HG03025 (cell line): ENCODE data around the gene WNT4.

Source experiments
- ATAC-seq: cut with Tn5 transposase; IDR thresholded peaks from one replicate; pipeline ENCODE4 v1.9.1; 2021; ENCODE audit warnings: mild to moderate bottlenecking, moderate library complexity; ENCODE audit not compliant: unreplicated experiment, low FRiP score

WNT4 gene

DNA sequence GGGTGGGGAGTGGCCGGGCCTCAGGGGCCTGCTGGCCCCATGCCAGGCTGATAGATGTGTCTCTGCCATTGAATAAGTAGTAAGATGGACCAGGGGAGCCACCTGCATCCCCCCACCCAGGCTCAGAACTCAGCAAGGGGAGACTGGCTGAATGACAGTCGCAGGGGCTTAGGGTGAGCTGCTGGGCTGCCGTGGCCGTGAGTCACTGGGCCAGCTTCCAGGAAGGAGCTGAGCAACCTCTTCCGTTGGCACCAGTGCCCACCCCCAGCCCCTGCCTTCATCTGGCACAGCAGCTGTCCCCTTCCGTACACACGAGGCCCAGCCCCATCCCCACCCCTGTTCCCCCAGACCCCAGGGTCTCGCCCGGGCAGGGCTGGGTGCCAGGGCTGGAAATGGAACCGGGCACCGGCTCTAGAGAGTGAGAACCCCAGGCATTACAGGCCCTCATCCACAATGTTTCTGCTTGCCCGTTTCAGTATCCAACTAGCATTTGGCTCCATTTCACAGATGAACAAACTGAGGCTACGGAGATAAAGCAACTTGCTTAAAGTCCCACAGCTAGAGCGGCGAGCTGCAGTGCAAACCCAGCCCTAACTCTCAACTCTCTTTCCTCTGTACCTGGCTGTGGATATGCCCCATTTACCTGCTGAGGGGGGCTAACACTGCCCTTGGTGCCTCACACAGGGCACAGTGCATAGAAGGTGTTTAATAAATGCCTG is 10.2 kb downstream of the WNT4 start:
- no peak for ATAC-seq

DNA sequence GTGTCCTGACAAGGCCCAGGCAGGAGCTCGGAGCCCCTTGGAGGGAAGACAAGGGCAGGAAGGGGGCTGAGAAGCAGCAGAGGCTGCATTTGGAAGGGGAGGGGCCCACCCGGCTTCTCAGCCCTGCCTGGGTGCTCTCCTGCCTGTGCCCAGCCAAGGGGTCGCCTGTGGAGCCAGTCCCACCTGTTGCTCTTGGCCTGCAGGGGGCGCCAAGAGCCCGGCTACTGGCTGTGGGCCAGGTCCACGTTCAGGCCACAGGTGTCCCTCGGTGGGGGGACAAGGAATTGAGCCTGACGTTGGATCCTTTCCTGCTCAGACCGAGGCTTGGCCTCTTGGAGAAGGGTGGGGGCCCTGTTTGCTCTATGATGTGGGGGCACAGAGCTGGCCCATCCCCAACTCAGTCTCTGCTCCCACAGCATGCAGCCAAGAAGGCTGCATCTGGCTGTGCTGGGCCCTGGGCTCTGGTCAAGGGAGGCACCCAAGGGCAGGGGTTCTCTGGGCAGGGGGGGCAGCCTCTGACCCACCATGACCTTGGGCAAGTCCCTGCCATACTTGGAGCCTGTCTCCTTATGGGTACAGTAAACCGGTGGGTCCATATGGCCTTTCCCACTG is 10.9 kb downstream of the WNT4 start:
- ATAC-seq, result no peak

DNA sequence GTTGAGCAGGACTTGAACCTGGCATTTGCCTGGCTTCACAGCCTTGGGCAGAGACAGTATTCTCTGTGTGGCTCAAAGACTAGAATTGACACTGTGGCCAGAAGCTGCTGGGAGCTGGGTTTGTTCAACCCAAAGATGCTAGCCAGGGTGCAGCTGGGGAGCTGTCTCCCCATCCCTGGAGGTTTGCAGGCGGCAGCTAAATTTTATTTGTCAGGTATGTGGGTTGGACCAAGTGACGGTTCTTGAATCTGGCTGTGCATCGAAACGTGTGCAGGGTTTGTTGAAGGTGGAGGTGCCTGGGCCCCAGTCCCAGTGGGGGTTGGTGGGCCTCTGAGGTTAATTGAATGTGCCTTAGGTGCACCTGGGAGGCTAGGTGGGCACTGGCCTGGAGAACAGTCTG is 11.8 kb downstream of the WNT4 start:
- ATAC-seq, result no peak

DNA sequence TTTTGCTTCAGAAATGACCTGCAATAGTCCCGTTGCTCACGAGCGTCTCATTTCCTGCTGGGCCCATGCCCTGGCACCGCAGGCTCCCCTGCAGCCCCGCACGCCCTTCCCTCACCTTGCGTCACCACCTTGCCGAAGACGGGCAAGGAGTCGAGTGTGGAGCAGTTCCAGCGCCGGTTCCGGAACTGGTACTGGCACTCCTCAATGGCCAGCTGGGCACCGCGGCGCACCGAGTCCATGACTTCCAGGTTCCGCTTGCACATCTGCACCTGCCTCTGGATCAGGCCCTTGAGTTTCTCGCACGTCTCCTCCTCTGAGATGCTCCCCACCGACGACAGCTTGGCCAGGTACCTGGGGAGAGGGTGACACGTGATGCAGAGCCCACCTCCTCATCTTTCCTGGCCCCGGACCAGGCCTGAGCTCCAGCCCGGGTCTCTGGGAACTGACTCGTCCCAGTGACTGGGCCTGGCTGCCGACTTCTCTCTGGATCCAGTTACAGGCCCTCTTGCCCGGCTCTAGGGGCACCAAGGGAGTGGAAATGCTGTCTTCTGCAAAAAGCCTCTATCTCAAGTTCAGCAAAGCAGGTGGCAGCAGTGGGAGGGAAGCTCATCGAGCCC is 13.3 kb downstream of the WNT4 start:
- no peak for ATAC-seq

DNA sequence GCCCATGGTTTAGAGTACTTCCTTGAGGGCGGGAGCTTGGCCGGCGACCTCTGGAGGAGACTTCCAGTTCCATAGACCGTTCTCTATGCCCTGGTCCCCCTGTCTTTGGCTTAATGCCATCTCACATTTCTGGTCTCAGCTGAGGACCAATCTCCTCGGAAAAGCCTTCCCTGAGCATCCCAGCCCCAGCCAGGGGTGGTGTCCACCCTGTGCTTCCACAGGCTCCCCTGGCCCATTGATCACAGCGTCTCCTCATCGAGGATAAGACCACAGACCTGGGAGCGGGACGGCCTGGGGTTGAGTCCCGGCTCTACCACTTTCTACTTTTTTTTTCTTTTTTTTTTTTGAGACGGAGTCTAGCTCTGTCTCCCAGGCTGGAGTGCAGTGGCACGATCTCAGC is 14.5 kb downstream of the WNT4 start:
- ATAC-seq, result no peak

DNA sequence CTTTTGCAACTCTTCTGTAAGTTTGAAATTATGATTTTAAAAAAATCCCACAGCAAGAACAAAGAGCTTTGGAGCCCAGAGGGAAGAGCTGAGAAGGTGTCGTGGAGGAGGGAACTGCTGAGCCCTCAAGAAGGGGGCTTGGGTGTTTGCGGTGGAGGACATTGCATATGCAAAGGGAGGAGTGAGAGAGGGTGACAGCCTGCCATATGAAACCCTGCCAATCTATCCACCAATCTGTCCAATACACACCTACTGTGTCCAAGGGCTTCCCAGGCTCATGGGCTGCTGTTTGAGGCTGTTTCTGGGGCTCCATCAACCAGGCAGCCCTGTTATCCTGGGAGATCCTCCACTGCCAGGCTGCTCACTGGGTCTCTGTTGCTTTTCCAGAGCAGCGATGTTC is 15.2 kb downstream of the WNT4 start:
- ATAC-seq, result no peak

DNA sequence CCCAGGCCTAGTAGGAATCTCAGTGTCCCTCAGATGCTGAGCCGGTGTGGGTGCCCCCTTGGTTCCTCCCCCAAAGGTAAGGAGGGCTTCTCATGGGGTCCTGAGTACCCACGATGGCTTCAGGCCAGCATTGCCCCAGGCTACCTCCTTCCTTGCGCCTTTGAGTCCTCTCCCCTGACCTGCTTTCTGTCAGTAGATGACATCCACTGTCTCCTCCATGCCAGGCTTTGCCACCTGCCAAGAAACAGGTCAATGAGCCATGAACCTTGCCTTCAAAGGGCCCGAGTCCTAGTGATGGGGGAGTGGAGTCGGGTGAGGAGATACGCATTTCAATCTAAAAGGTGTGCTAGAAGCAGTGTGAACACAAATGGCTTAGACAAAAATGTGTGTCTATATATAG is 15.6 kb downstream of the WNT4 start:
- no peak for ATAC-seq

DNA sequence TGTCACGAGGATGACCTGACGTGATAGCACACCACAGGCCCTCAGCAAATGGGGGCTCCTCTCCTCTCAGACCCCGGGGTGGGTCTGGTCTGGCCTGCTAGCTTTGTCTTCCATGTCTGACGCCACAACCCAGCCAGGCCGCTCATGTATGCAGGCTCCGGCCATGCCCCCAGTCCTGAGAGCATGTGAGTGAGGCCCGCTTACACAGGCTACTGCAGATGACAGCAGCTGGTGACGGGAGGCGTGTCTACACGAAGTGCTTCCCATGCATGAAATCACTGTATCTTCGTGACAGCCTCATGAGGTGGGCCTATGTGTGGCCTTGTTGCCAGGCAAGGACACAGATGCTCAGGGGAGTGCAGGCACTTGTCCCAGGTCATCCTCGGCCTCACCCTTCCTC is 16.4 kb downstream of the WNT4 start:
- ATAC-seq, result no peak

DNA sequence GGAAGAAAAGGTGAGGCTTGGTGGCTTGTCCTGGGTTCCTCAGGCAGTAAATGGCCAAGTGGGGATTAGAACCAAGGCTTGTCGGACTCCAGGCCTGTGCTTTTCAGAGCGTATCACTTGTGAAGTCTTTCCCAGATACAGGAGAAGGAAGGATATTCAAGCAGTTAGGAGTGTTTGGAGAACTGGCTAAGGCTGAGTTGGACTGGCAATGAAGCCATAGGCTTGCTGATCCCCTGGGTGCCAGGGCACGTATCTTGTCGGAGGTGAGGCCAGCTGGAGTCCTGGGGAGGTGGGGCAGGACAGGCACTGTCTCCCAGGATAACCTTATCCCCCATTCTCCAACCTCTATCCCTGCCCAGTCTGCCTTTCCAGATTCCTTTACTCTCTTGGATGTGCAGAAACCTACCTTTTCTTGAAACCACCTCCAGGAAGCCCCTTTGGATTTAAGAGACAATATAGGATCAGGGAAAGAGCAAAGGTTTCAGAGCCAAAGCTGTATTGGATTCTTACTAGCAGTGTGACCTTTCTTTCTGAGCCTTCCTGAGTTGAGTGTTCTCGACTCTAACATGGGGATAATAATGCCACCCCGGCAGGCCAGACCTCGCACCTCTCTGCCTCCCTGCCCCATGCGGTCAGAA is 18.2 kb downstream of the WNT4 start:
- ATAC-seq, result no peak

DNA sequence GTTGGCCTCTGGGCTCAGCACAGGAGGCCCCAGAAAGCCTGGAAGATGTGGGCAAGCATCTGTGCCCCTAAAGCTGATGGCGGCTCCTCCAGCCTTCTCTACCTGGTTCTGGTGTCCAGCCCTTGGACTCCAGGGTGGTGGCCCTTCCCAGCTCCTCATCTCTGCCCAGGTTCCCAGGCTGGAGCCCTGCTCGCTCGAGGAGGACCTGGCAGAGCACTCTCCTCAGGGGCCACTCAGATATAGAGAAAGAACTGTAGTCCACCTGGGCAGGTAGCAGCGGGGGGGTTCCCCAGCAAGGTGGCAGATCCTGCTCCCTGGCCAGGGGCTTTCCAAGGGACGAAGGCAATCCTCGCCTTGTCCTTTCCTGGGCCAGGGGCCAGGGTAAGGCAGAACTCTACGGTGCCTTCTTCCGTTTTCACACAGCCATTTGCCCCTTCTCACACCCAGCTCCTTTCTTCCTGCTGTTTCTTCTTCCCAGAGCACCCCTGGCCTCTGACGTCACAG is 18.9 kb downstream of the WNT4 start:
- ATAC-seq, result no peak

DNA sequence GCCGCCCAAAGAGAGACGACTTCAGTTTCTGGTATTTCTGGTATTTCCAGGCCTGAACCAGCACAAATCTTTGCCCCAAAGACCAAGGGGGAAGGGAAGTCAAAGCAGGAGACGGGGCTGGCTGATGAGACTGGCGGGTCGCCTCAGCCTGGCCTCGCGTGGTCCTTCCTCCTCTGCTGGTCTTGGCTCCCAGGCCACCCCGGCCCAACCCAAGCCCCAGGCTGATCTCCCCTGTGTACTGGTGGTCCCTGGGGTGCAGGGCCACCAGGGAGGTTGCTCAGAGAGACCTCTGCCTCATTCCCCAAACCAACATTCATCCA is 19.9 kb downstream of the WNT4 start:
- ATAC-seq, result no peak

DNA sequence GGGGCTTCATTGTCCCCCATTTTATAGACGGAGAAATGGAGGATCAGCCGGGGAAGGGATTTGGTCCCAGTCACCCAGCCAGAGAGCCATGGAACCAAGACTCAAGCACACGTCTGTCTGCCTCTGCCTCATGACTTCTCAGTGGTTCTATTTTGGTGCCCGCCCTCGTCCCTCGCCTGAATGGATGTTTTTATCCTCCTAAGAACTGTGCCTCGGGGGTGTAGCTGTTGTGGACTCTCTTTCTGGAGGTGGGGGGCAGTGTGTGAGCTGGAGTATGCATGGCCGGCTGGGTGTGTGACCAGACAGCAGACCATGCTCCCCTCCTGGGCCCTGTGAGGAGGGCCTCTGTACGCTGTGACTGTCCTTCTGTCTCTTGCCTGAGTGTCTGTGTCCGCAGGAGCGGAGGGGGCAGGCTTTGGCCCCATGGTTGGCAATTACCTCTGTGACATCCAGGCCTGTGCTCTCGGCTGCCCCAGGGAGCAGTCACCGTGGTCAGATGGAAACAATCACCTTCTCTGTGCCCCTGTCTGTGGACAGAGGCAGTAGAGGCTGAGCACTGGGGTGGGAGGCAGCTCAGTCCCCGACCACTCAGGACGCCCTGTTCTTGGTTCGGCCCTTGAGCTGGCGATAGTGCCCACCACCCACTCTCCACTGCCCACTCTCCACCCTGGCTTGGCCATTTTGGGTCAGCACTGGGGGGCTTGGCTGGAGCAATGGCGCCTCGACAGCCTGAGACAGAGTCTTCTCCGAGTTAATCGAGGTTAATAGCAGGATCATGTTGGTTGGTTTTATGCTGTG is 20.4 kb downstream of the WNT4 start:
- no peak for ATAC-seq

DNA sequence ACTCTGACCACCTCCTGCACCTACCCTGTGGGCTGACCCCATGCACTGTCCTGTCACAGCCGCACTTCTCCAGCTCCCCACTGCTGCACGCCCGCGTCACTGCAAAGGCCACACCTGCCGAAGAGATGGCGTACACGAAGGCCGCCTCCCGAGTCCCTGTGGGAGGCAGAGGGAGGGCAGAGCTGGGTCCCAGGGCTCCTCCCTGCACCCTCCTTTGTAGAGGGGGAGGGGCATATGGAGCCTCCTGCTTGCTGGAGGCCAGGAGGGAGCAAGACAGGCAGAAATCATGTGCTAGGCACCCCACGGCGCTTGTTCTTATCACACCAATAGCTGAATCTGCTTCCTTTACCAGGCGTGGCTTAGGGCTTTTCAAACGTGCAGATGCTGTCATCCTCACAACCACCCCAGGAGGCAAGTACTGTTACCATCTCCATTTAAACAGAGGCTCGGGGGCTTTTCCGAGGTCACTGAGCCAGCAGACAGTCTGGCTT is 21.4 kb downstream of the WNT4 start:
- no peak for ATAC-seq

DNA sequence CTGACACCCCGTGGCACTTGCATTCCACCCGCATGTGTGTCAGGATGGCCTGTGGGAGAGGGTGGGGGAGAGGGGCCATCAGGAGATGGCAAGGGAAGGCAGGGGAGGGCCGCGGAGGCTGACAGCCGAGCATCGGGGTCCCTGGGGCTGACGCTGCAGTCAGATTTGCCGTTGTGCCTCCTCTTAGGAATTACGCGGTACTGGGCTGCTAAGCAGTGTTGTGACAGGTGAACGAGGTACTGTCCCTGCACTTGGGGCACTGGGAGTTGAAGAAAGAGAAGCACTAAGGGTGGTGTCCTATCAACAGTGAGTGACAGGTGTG is 22.5 kb downstream of the WNT4 start:
- ATAC-seq, result no peak

DNA sequence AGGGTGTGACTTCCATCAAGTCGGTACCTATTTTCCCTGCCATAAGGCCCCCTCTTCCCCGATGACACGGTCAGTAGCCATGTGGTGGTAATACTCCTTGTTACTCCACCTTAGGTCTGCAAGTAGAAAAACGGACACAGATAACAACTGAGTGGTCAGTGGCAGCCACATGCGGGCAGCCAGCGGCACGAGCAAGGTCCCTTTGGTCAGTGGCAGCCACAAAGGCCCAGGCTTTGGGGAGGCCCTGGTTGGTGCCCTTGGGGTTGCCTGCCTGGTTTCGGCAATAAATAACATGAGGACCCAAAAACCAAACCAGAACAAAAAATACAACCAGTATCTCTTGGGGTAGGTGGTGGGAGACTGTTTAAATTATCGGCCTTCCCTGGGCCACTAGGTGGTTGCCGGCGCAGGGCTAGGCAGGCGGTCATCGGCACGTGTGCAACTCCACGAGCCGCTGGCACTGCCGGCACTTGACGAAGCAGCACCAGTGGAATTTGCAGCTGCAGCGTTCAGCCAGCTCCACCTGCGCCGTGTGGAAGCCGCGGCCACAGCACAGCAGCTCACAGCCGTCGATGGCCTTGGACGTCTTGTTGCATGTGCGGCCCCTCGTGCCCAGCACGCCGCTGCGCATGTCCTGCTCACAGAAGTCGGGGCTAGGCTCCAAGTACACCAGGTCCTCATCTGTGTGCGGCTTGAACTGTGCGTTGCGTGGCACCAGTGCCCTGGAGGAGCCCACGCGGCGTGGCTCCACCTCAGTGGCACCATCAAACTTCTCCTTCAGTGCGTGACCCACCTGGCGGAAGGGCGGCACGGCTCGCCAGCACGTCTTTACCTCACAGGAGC is 23.1 kb downstream of the WNT4 start:
- ATAC-seq, result no peak

DNA sequence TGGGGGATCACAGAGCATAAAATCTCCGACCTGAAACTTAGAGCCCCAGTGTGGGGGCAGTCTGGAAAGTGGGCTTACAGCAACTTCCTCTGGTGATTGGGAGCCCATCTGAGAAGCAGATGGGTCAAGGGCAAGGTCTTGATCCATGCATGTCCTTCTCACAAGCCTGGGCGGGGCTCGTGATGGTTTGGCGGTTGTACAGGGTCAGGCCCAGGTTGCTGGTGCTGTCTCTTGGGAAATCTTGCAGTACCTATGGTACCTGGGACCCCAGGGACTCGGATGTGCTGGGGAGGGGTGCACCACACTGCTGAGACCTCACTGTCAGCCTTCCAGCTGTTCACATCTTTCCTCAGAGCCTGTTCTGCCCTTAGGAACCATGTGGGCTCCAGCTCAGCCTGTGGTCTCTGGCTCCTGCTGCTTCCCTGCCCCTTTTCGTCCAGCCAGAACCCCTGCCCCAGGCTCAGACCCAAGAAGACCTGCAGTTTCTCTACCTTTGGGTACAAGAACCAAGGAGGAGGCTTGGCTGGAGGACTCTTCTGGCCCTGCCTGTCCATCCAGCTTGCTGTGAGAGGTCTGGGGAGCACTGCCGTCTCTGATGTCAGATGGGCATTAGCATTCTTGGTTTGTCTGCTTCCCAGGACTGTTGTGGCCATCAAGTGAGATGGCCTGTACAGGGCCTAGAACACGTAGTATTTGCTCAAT is 24.5 kb downstream of the WNT4 start:
- ATAC-seq, result no peak

DNA sequence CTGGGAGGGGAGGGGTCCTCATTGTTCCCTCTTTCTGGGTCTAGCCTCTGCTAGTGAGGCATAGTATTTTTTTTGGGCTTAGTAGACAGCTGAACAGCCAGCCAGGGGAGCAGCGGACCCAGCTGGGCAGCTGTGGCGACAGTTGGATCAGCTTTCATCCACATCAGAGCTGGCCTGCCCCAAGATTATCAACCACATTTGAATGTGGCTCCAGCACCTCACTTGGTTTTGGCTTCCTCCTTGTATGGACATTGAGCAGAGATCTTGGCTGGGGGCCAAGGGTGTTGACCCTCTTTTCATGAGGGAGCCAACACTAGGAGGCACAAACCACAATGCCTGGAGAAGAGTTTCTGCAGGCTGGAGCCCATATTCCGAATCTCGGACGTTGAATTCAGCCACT is 25.0 kb downstream of the WNT4 start:
- no peak for ATAC-seq

DNA sequence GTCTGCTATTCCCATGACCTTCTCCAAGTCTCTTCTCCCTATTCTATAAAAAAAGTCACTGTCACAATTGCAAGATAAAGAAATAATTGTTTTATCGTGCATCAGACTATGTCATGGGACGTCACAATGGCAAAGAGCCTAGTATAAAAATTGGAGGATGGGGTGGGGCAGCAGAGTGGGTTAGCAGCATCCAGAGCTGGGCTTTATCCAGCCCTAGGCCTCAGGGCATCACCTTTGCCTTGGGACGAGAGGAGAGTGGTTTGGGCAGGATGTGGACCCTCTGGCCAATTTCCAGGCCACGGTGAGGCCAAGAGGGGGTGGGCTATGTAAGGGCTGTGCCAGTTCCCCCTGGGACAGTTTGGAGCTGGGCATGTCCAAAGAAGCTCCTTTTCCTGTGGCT is 25.7 kb downstream of the WNT4 start:
- ATAC-seq, result no peak

DNA sequence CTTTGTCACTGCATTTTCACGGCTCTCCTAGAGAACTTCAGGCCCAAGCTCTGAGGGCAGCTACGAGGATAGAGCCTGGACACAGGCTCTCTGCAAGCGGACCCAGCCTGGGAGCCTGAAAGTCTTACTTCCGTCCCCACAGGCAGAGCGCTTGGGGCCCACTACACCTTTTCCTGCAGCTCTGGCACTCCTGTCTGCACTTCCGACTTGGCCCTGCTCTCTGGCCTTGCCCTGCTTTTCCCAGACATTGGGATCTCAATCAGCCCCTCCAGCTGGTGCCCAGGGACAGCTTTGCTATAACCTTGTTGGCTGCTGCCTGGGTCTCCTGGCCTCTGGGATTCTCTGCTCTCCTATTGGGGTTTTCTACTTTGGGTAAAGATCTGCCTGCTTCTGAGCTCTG is 27.6 kb downstream of the WNT4 start:
- ATAC-seq, result no peak
